H9 (cell line): ENCODE results near the gene CCDC3. TPM values are rescaled to one million over a fixed set of nuclear protein-coding genes. Genes with fewer than 3 reads are reported as not detected.

Source experiments
- DNase-seq: peaks from one replicate; pipeline ENCODE4 v3.0.0-alpha.2; 2017
- H2AFZ ChIP-seq: one replicate; pipeline ENCODE4 v1.6.1; 2013; ENCODE audit warnings: mild to moderate bottlenecking, low read length, control low read depth, moderate library complexity
- H2AK5ac ChIP-seq: 2 replicates; pipeline ENCODE4 v1.6.1; 2013; ENCODE audit warnings: low read length, control low read depth, mixed read lengths; ENCODE audit not compliant: insufficient read length
- H2BK120ac ChIP-seq: one replicate; pipeline ENCODE4 v1.6.1; 2013; ENCODE audit warnings: low read depth, mild to moderate bottlenecking, low read length, control low read depth, inconsistent platforms; ENCODE audit not compliant: poor library complexity, severe bottlenecking
- H2BK12ac ChIP-seq: 2 replicates; pipeline ENCODE4 v1.6.1; 2013; ENCODE audit warnings: low read length, control low read depth, mixed read lengths, low read depth; ENCODE audit not compliant: insufficient read length
- H2BK15ac ChIP-seq: 2 replicates; pipeline ENCODE4 v1.6.1; 2013; ENCODE audit warnings: low read depth, low read length, control low read depth
- H2BK20ac ChIP-seq: one replicate; pipeline ENCODE4 v1.6.1; 2013; ENCODE audit warnings: low read depth, mild to moderate bottlenecking, low read length, control low read depth, inconsistent platforms; ENCODE audit not compliant: poor library complexity, severe bottlenecking
- H2BK5ac ChIP-seq: 2 replicates; pipeline ENCODE4 v1.6.1; 2013; ENCODE audit warnings: low read length, control low read depth, mixed read lengths; ENCODE audit not compliant: insufficient read length
- H3K14ac ChIP-seq: 2 replicates; pipeline ENCODE4 v1.6.1; 2013; ENCODE audit warnings: low read length, control low read depth; ENCODE audit not compliant: insufficient read depth
- H3K18ac ChIP-seq: 2 replicates; pipeline ENCODE4 v1.6.1; 2013; ENCODE audit warnings: low read depth, mild to moderate bottlenecking, mixed read lengths, low read length, control low read depth; ENCODE audit not compliant: insufficient read length
- H3K23ac ChIP-seq: 2 replicates; pipeline ENCODE4 v1.6.1; 2013; ENCODE audit warnings: low read length, control low read depth, mixed read lengths, low read depth; ENCODE audit not compliant: insufficient read length
- H3K23me2 ChIP-seq: 2 replicates; pipeline ENCODE4 v1.6.1; 2013; ENCODE audit warnings: low read depth, mild to moderate bottlenecking, mixed read lengths, low read length, control low read depth; ENCODE audit not compliant: insufficient read length, poor library complexity, severe bottlenecking
- H3K27ac ChIP-seq: 2 replicates; pipeline ENCODE4 v1.5.1; 2013; ENCODE audit warnings: low read length, control low read depth, mixed read lengths, low read depth; ENCODE audit not compliant: insufficient read length
- H3K27me3 ChIP-seq: 2 replicates; pipeline ENCODE4 v1.6.1; 2013; ENCODE audit warnings: low read length, control low read depth, inconsistent platforms; ENCODE audit not compliant: insufficient read depth
- H3K4ac ChIP-seq: 2 replicates; pipeline ENCODE4 v1.6.1; 2013; ENCODE audit warnings: low read depth, mild to moderate bottlenecking, control low read depth, inconsistent platforms, low read length, moderate library complexity
- H3K4me1 ChIP-seq: 2 replicates; pipeline ENCODE4 v1.6.1; 2013; ENCODE audit warnings: low read length, control low read depth, inconsistent platforms; ENCODE audit not compliant: insufficient read depth
- H3K4me2 ChIP-seq: 2 replicates; pipeline ENCODE4 v1.6.1; 2013; ENCODE audit warnings: low read length, control low read depth, mixed read lengths; ENCODE audit not compliant: insufficient read length, insufficient read depth
- H3K56ac ChIP-seq: 2 replicates; pipeline ENCODE4 v1.6.1; 2013; ENCODE audit warnings: low read depth, mild to moderate bottlenecking, mixed read lengths, low read length, control low read depth; ENCODE audit not compliant: insufficient read length
- H3K79me1 ChIP-seq: 2 replicates; pipeline ENCODE4 v1.6.1; 2013; ENCODE audit warnings: low read depth, mild to moderate bottlenecking, moderate library complexity, low read length, control low read depth, inconsistent platforms; ENCODE audit not compliant: insufficient read depth, poor library complexity, severe bottlenecking
- H3K79me2 ChIP-seq: 2 replicates; pipeline ENCODE4 v1.6.1; 2013; ENCODE audit warnings: low read length, control low read depth, inconsistent platforms; ENCODE audit not compliant: insufficient read depth
- H3K9ac ChIP-seq: 2 replicates; pipeline ENCODE4 v1.6.1; 2013; ENCODE audit warnings: low read length, control low read depth, mixed read lengths; ENCODE audit not compliant: insufficient read length; ENCODE audit errors: extremely low read depth
- H3K9me3 ChIP-seq: one replicate; pipeline ENCODE4 v1.6.1; 2013; ENCODE audit warnings: low read depth, low read length, inconsistent platforms; ENCODE audit not compliant: control insufficient read depth
- H3T11ph ChIP-seq: one replicate; pipeline ENCODE4 v1.6.1; 2013; ENCODE audit warnings: mild to moderate bottlenecking, low read length, control low read depth, inconsistent platforms
- H4K20me1 ChIP-seq: one replicate; pipeline ENCODE4 v1.6.1; 2013; ENCODE audit not compliant: control insufficient read depth, insufficient read length, insufficient read depth
- H4K5ac ChIP-seq: 2 replicates; pipeline ENCODE4 v1.6.1; 2013; ENCODE audit warnings: low read depth, mild to moderate bottlenecking, mixed read lengths, low read length, control low read depth; ENCODE audit not compliant: insufficient read length
- H4K8ac ChIP-seq: replicated peaks from 2 replicates; pipeline ENCODE4 v1.6.1; 2013; ENCODE audit warnings: low read length, control low read depth, mixed read lengths, low read depth; ENCODE audit not compliant: insufficient read length
- H4K91ac ChIP-seq: 2 replicates; pipeline ENCODE4 v1.6.1; 2013; ENCODE audit warnings: low read depth, mild to moderate bottlenecking, moderate library complexity, mixed read lengths, low read length, control low read depth; ENCODE audit not compliant: insufficient read length
- H3K27ac Mint-ChIP-seq, 3 experiments: 2 replicates in 2 of 3; 3 replicates in 1 of 3; pipeline ENCODE4 v1.8.0; 2020 to 2021; ENCODE audit warnings: mixed read lengths in 3 of 3, mild to moderate bottlenecking in 1 of 3, moderate library complexity in 1 of 3
- H3K27me3 Mint-ChIP-seq: 2 replicates; pipeline ENCODE4 v1.8.0; 2021; ENCODE audit warnings: low read depth, mild to moderate bottlenecking, moderate library complexity, mixed read lengths
- H3K36me3 Mint-ChIP-seq, 3 experiments: 2 replicates in 2 of 3; 3 replicates in 1 of 3; pipeline ENCODE4 v1.8.0; 2020 to 2021; ENCODE audit warnings: low read depth in 3 of 3, mixed read lengths in 3 of 3; ENCODE audit not compliant: insufficient read depth in 1 of 3
- H3K4me1 Mint-ChIP-seq, 2 experiments: 2 replicates each; pipeline ENCODE4 v1.8.0; 2020; ENCODE audit warnings: mixed read lengths in 2 of 2
- H3K4me3 Mint-ChIP-seq, 2 experiments: 2 replicates in 1 of 2; 3 replicates in 1 of 2; pipeline ENCODE4 v1.8.0; 2020 to 2021; ENCODE audit warnings: mild to moderate bottlenecking in 2 of 2, mixed read lengths in 2 of 2, moderate library complexity in 1 of 2
- H3K9me3 Mint-ChIP-seq, 2 experiments: 2 replicates in 1 of 2; 3 replicates in 1 of 2; pipeline ENCODE4 v1.8.0; 2020; ENCODE audit warnings: mild to moderate bottlenecking in 2 of 2, mixed read lengths in 2 of 2, moderate library complexity in 1 of 2
- WGBS: extraction: QIAGEN DNeasy Blood & Tissue Kit; methylation state at CpG from one replicate; pipeline ENCODE4 v1.1.7; 2013; ENCODE audit warnings: missing lambda C conversion rate, low lambda C conversion rate, mixed read lengths; ENCODE audit not compliant: insufficient read length; ENCODE audit errors: extremely low coverage; 5-methylcytosine and 5-hydroxymethylcytosine counted together
- total RNA-seq: library from RNA; stranded (reverse); gene quantifications from 2 replicates; pipeline ENCODE4 v1.2.1, GENCODE V29; 2021
- TF ChIP-seq, protein P1 (sequence below): fragments of 200-600 bp; sonication (generic); conservative IDR thresholded peaks from 3 replicates; pipeline ENCODE4 v1.8.0; 2021; ENCODE audit warnings: antibody characterized with exemption, mild to moderate bottlenecking

The CCDC3 gene
- total RNA-seq, 1 experiment from 2014 or later = 2.3 TPM

DNA sequence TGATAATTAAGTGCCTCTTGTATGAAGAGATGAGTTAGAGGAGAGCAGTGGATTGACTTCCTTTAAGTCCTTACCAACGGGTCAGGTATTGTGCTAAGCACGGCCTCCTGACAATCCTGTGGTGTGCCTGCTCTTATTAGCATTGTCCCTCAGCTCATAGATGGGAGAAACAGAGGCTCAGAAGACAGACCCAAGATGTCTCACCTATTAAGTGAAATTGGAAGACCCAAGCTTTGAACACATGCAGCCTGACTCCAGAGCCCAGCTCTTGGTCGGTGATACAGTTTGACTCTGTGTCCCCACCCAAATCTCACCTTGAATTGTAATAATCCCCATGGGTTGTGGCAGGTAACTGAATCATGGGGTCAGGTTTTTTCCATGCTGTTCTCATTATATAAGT, 53.8 kb downstream of the CCDC3 start:
- Histone ChIP-seq H3K4ac (no peak overlapping the region), H3K27ac (no peak overlapping the region), H3T11ph (no peak overlapping the region), H3K4me2 (no peak overlapping the region), H3K4me1 (no peaks in the 10 kb centered on the region), H3K23ac (no peak overlapping the region), H3K79me1 (no peaks in the 10 kb centered on the region), H3K14ac (no peak overlapping the region), H4K91ac (no peak overlapping the region), H2BK15ac (no peak overlapping the region), H3K27me3 (no peaks in the 10 kb centered on the region), H2BK120ac (no peak overlapping the region), H3K9me3 (no peaks in the 10 kb centered on the region), H4K8ac (no peak overlapping the region), H2AFZ (no peak overlapping the region), H3K79me2 (no peaks in the 10 kb centered on the region), H3K9ac (no peak overlapping the region), H3K23me2 (no peaks in the 10 kb centered on the region), H2AK5ac (no peak overlapping the region), H3K18ac (no peak overlapping the region), H4K5ac (no peak overlapping the region), H4K20me1 (no peaks in the 10 kb centered on the region), H2BK20ac (no peak overlapping the region), H3K56ac (no peak overlapping the region), H2BK12ac (no peak overlapping the region), H2BK5ac (no peak overlapping the region)
- WGBS = no CpG with 5 or more reads among the region's 3 CpGs
- H3K27ac Mint-ChIP-seq = no peak overlapping the region
- TF ChIP-seq, protein P1, sequence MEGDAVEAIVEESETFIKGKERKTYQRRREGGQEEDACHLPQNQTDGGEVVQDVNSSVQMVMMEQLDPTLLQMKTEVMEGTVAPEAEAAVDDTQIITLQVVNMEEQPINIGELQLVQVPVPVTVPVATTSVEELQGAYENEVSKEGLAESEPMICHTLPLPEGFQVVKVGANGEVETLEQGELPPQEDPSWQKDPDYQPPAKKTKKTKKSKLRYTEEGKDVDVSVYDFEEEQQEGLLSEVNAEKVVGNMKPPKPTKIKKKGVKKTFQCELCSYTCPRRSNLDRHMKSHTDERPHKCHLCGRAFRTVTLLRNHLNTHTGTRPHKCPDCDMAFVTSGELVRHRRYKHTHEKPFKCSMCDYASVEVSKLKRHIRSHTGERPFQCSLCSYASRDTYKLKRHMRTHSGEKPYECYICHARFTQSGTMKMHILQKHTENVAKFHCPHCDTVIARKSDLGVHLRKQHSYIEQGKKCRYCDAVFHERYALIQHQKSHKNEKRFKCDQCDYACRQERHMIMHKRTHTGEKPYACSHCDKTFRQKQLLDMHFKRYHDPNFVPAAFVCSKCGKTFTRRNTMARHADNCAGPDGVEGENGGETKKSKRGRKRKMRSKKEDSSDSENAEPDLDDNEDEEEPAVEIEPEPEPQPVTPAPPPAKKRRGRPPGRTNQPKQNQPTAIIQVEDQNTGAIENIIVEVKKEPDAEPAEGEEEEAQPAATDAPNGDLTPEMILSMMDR = no peak
- no peak overlapping the region for H3K4me3 Mint-ChIP-seq
- peaks cover 8 to 21% (median 15%) of the 10 kb centered on the region in 3 experiments for H3K36me3 Mint-ChIP-seq
- H3K27me3 Mint-ChIP-seq = 0 out of 2 replicates have a peak, but pooled peaks cover 3% of the 10 kb centered on the region
- H3K9me3 Mint-ChIP-seq = peaks cover 16 to 20% of the 10 kb centered on the region in 2 experiments
- no peak for DNase-seq
- peaks cover 11 to 12% of the 10 kb centered on the region in 2 experiments for H3K4me1 Mint-ChIP-seq
